ENCODE results near the gene PLPP4. TPM values are rescaled to one million over a fixed set of nuclear protein-coding genes. Genes with fewer than 3 reads are reported as not detected.

PLPP4 gene
- total RNA-seq, 1 experiment from 2014 or later, result not detected

GRCh38 chr10:120485946-120486345, 28.9 kb downstream of the PLPP4 start:
- H3K4me1 ChIP-seq (ENCODE audit: insufficient read depth, low read length, poor library complexity, severe bottlenecking), result no peaks in the 10 kb centered on the region
- intact Hi-C loops (cut with micrococcal nuclease; ENCODE audit: unreplicated experiment), result no loop called here
- no peak for TF ChIP-seq EZH2 (IDR thresholded peaks at IDR 0.05; ENCODE audit: borderline replicate concordance, low read depth, low read length, poor library complexity, severe bottlenecking)
- TF ChIP-seq, protein P1, sequence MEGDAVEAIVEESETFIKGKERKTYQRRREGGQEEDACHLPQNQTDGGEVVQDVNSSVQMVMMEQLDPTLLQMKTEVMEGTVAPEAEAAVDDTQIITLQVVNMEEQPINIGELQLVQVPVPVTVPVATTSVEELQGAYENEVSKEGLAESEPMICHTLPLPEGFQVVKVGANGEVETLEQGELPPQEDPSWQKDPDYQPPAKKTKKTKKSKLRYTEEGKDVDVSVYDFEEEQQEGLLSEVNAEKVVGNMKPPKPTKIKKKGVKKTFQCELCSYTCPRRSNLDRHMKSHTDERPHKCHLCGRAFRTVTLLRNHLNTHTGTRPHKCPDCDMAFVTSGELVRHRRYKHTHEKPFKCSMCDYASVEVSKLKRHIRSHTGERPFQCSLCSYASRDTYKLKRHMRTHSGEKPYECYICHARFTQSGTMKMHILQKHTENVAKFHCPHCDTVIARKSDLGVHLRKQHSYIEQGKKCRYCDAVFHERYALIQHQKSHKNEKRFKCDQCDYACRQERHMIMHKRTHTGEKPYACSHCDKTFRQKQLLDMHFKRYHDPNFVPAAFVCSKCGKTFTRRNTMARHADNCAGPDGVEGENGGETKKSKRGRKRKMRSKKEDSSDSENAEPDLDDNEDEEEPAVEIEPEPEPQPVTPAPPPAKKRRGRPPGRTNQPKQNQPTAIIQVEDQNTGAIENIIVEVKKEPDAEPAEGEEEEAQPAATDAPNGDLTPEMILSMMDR (conservative IDR thresholded peaks at IDR 0.05; ENCODE audit: low read depth, low read length), result no peak
- BruUV-seq (replicated peaks), result no TSS peak
- H3K4me3 ChIP-seq (ENCODE audit: low read depth, low read length, poor library complexity, severe bottlenecking), result no peak overlapping the region
- peaks cover 9% of the 10 kb centered on the region for H3K27me3 ChIP-seq (replicated peaks; ENCODE audit: insufficient read depth, low read depth, low read length, poor library complexity)
- H3K36me3 ChIP-seq (ENCODE audit: insufficient read depth, low read length, poor library complexity, severe bottlenecking), result no peaks in the 10 kb centered on the region
- ChIA-PET POLR2A (ENCODE audit: low non-redundant PET) (no interaction called here), CTCF (no interaction called here)
- no peak for DNase-seq (ENCODE audit: low spot score)
- H3K9me3 ChIP-seq (ENCODE audit: low read depth, low read length, poor library complexity, severe bottlenecking), result no peaks in the 10 kb centered on the region
- H3K27ac ChIP-seq (ENCODE audit: low read depth, low read length, poor library complexity, severe bottlenecking), result no peak overlapping the region

DNA sequence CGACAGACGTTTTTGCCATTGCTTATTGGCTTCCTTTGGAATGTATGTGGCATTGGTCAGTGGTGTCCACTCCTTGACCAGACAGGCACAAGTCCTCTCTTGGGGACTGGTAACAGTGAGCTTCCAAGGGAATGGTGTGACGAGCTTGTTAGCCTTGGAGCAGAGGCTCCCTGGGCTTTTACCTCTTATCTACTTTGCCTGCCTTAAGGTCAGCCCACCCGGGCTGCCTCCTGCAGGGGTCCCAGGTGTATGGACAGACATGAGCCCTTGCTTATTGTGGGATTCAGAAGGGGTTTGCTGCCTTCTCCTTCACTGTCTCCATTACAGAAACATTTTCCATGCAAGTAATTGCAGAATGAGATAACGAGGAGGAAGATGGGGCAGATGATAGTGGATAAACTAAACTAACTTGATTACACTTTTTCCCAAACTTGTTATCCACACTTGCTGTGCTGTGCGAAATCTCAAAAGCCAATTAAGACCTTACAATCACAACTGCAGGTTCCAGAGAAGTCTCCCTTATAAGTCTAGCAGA, 29.7 kb downstream of the PLPP4 start:
- POLR2A ChIA-PET (ENCODE audit: low non-redundant PET), result no interaction called here
- no peak for TF ChIP-seq EZH2 (IDR thresholded peaks at IDR 0.05; ENCODE audit: borderline replicate concordance, low read depth, low read length, poor library complexity, severe bottlenecking)
- TF ChIP-seq, protein P1 (conservative IDR thresholded peaks at IDR 0.05; ENCODE audit: low read depth, low read length), result no peak
- DNase-seq (ENCODE audit: low spot score), result no peak
- BruUV-seq (replicated peaks), result no TSS peak
- no peak overlapping the region for H3K27ac ChIP-seq (ENCODE audit: low read depth, low read length, poor library complexity, severe bottlenecking)
- intact Hi-C loops (cut with micrococcal nuclease; ENCODE audit: unreplicated experiment), result no loop called here
- H3K4me1 ChIP-seq (ENCODE audit: insufficient read depth, low read length, poor library complexity, severe bottlenecking), result no peaks in the 10 kb centered on the region
- peaks cover 9% of the 10 kb centered on the region for H3K27me3 ChIP-seq (replicated peaks; ENCODE audit: insufficient read depth, low read depth, low read length, poor library complexity)
- H3K4me3 ChIP-seq (ENCODE audit: low read depth, low read length, poor library complexity, severe bottlenecking), result no peak overlapping the region
- CTCF ChIA-PET, result no interaction called here
- H3K9me3 ChIP-seq (ENCODE audit: low read depth, low read length, poor library complexity, severe bottlenecking), result no peaks in the 10 kb centered on the region
- no peaks in the 10 kb centered on the region for H3K36me3 ChIP-seq (ENCODE audit: insufficient read depth, low read length, poor library complexity, severe bottlenecking)

DNA sequence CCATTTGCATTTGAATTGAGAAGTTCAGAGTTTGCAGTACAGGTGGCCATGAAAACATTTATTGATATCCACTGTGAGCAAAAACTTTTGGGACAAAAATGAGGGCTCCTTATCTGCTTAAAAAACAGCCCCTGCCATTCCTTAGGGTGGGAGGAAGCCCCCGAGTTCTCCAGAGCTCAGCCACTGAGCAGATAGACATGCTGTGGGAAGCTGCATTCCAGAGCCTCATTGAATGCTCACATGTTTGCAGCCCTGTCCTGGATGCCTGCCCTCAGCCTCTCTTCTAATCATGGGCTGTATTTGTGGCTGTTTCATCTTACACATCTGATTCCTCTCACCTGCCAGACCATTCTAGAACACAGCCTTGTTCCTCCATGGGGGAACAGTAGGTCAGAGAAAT, 33.3 kb downstream of the PLPP4 start:
- H3K4me1 ChIP-seq (ENCODE audit: insufficient read depth, low read length, poor library complexity, severe bottlenecking), result no peaks in the 10 kb centered on the region
- BruUV-seq (replicated peaks), result no TSS peak
- no peak for DNase-seq (ENCODE audit: low spot score)
- intact Hi-C loops (cut with micrococcal nuclease; ENCODE audit: unreplicated experiment), result no loop called here
- no peaks in the 10 kb centered on the region for H3K9me3 ChIP-seq (ENCODE audit: low read depth, low read length, poor library complexity, severe bottlenecking)
- TF ChIP-seq, protein P1 (conservative IDR thresholded peaks at IDR 0.05; ENCODE audit: low read depth, low read length), result no peak
- no peak for TF ChIP-seq EZH2 (IDR thresholded peaks at IDR 0.05; ENCODE audit: borderline replicate concordance, low read depth, low read length, poor library complexity, severe bottlenecking)
- no peak overlapping the region for H3K27ac ChIP-seq (ENCODE audit: low read depth, low read length, poor library complexity, severe bottlenecking)
- ChIA-PET POLR2A (ENCODE audit: low non-redundant PET) (no interaction called here), CTCF (no interaction called here)
- H3K27me3 ChIP-seq (replicated peaks; ENCODE audit: insufficient read depth, low read depth, low read length, poor library complexity), result peaks cover 10% of the 10 kb centered on the region
- no peaks in the 10 kb centered on the region for H3K36me3 ChIP-seq (ENCODE audit: insufficient read depth, low read length, poor library complexity, severe bottlenecking)
- no peak overlapping the region for H3K4me3 ChIP-seq (ENCODE audit: low read depth, low read length, poor library complexity, severe bottlenecking)
